ENCODE results near the gene CCSAP. TPM values are rescaled to one million over a fixed set of nuclear protein-coding genes. Genes with fewer than 3 reads are reported as not detected.

CCSAP gene
- total RNA-seq, 3 donors from 2014 or later, result 1.6 to 4.2 (median 3.3) TPM

GRCh38 chr1:229341774-229342655, 832 bp downstream of the CCSAP start:
- Histone ChIP-seq H3K36me3 (ENCODE audit: low read depth) (no peaks in the 10 kb centered on the region), H3K9me3 (no peaks in the 10 kb centered on the region), H3K4me3 (peak overlapping the region; percentile 80), H3K4me1 (ENCODE audit: low read depth) (peaks cover 14% of the 10 kb centered on the region)
- intact Hi-C loops (cut with DNase I, micrococcal nuclease), result no loop called here
- peak; percentile 92 to 93 (median 92) for DNase-seq
- TF ChIP-seq, protein P1, sequence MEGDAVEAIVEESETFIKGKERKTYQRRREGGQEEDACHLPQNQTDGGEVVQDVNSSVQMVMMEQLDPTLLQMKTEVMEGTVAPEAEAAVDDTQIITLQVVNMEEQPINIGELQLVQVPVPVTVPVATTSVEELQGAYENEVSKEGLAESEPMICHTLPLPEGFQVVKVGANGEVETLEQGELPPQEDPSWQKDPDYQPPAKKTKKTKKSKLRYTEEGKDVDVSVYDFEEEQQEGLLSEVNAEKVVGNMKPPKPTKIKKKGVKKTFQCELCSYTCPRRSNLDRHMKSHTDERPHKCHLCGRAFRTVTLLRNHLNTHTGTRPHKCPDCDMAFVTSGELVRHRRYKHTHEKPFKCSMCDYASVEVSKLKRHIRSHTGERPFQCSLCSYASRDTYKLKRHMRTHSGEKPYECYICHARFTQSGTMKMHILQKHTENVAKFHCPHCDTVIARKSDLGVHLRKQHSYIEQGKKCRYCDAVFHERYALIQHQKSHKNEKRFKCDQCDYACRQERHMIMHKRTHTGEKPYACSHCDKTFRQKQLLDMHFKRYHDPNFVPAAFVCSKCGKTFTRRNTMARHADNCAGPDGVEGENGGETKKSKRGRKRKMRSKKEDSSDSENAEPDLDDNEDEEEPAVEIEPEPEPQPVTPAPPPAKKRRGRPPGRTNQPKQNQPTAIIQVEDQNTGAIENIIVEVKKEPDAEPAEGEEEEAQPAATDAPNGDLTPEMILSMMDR (IDR thresholded peaks at IDR 0.05), result no peak
- peak; percentile 97 for ATAC-seq

GRCh38 chr1:229340496-229340895, 2.4 kb downstream of the CCSAP start:
- no peaks in the 10 kb centered on the region for H3K9me3 ChIP-seq
- H3K4me1 ChIP-seq (ENCODE audit: low read depth), result peaks cover 14% of the 10 kb centered on the region
- no peak overlapping the region for H3K4me3 ChIP-seq
- no peaks in the 10 kb centered on the region for H3K36me3 ChIP-seq (ENCODE audit: low read depth)
- intact Hi-C loops (cut with DNase I, micrococcal nuclease), result no loop called here
- no peak for DNase-seq
- ATAC-seq, result no peak
- TF ChIP-seq, protein P1 (IDR thresholded peaks at IDR 0.05), result no peak

DNA sequence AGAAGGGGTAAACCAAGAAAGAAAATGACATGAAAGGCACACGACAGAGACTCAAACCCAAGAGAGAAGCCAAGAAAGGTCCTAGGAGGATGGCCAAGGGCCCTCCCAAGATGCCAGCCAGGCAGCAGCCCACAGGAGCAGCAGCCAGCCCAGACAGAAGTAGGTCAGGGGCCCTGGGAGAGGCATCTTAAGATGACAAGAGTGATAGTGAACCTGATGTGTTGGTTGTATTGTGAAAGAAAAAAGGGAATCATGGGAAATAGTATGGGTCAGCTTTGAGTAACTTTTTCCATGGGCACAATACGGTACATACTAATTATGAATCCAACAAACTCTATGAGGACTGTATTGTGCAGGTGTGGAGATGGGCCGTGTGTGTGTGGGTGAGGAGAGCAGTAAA, 3.3 kb downstream of the CCSAP start:
- Histone ChIP-seq H3K4me1 (ENCODE audit: low read depth) (peaks cover 14% of the 10 kb centered on the region), H3K9me3 (no peaks in the 10 kb centered on the region), H3K36me3 (ENCODE audit: low read depth) (no peaks in the 10 kb centered on the region), H3K4me3 (no peak overlapping the region)
- no peak for DNase-seq
- TF ChIP-seq, protein P1 (IDR thresholded peaks at IDR 0.05), result no peak
- intact Hi-C loops (cut with DNase I, micrococcal nuclease), result no loop called here
- no peak for ATAC-seq

DNA sequence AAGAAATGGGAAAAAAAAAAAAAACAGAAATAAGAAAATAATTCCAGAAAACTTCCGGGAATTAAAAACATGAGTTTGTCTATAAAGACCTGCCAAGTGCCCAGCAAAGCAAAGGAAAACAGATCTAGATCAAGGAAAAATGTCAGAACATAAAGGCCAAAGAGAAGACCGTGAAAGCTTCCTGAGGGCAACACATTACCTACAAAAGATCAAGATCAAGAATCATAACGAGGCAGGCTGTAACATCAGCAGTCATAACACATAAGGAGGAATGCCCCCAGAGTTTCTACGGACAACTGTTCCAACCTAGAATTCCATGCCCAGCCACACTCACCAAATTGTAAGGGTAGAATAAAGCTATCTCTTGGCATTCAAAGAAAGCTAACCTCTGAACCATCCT, 3.8 kb downstream of the CCSAP start:
- TF ChIP-seq, protein P1 (IDR thresholded peaks at IDR 0.05), result no peak
- H3K9me3 ChIP-seq, result no peaks in the 10 kb centered on the region
- H3K36me3 ChIP-seq (ENCODE audit: low read depth), result no peaks in the 10 kb centered on the region
- intact Hi-C loops (cut with DNase I, micrococcal nuclease), result no loop called here
- H3K4me1 ChIP-seq (ENCODE audit: low read depth), result peaks cover 14% of the 10 kb centered on the region
- DNase-seq (no peak), ATAC-seq (no peak)
- H3K4me3 ChIP-seq, result no peak overlapping the region

GRCh38 chr1:229336345-229336744, 6.5 kb downstream of the CCSAP start:
- intact Hi-C loops (cut with DNase I, micrococcal nuclease), result no loop called here
- TF ChIP-seq, protein P1 (IDR thresholded peaks at IDR 0.05), result no peak
- no peak for ATAC-seq

More at GRCh38 chr1:229336345-229336744, 6.5 kb downstream of the CCSAP start:
- no peak overlapping the region for H3K4me3 ChIP-seq
- no peaks in the 10 kb centered on the region for H3K36me3 ChIP-seq (ENCODE audit: low read depth)
- no peaks in the 10 kb centered on the region for H3K9me3 ChIP-seq
- DNase-seq, result no peak
- peaks cover 4% of the 10 kb centered on the region for H3K4me1 ChIP-seq (ENCODE audit: low read depth)

Data from mucosa of descending colon (tissue), 3 donors.